H9 (cell line): ENCODE results near the gene THSD1. TPM values are rescaled to one million over a fixed set of nuclear protein-coding genes. Genes with fewer than 3 reads are reported as not detected.

Experiments
- DNase-seq: peaks from one replicate; pipeline ENCODE4 v3.0.0-alpha.2; 2017
- H2AFZ ChIP-seq: one replicate; pipeline ENCODE4 v1.6.1; 2013; ENCODE audit warnings: mild to moderate bottlenecking, low read length, control low read depth, moderate library complexity
- H2AK5ac ChIP-seq: 2 replicates; pipeline ENCODE4 v1.6.1; 2013; ENCODE audit warnings: low read length, control low read depth, mixed read lengths; ENCODE audit not compliant: insufficient read length
- H2BK120ac ChIP-seq: one replicate; pipeline ENCODE4 v1.6.1; 2013; ENCODE audit warnings: low read depth, mild to moderate bottlenecking, low read length, control low read depth, inconsistent platforms; ENCODE audit not compliant: poor library complexity, severe bottlenecking
- H2BK12ac ChIP-seq: 2 replicates; pipeline ENCODE4 v1.6.1; 2013; ENCODE audit warnings: low read length, control low read depth, mixed read lengths, low read depth; ENCODE audit not compliant: insufficient read length
- H2BK15ac ChIP-seq: 2 replicates; pipeline ENCODE4 v1.6.1; 2013; ENCODE audit warnings: low read depth, low read length, control low read depth
- H2BK20ac ChIP-seq: one replicate; pipeline ENCODE4 v1.6.1; 2013; ENCODE audit warnings: low read depth, mild to moderate bottlenecking, low read length, control low read depth, inconsistent platforms; ENCODE audit not compliant: poor library complexity, severe bottlenecking
- H2BK5ac ChIP-seq: 2 replicates; pipeline ENCODE4 v1.6.1; 2013; ENCODE audit warnings: low read length, control low read depth, mixed read lengths; ENCODE audit not compliant: insufficient read length
- H3K14ac ChIP-seq: 2 replicates; pipeline ENCODE4 v1.6.1; 2013; ENCODE audit warnings: low read length, control low read depth; ENCODE audit not compliant: insufficient read depth
- H3K18ac ChIP-seq: 2 replicates; pipeline ENCODE4 v1.6.1; 2013; ENCODE audit warnings: low read depth, mild to moderate bottlenecking, mixed read lengths, low read length, control low read depth; ENCODE audit not compliant: insufficient read length
- H3K23ac ChIP-seq: 2 replicates; pipeline ENCODE4 v1.6.1; 2013; ENCODE audit warnings: low read length, control low read depth, mixed read lengths, low read depth; ENCODE audit not compliant: insufficient read length
- H3K23me2 ChIP-seq: 2 replicates; pipeline ENCODE4 v1.6.1; 2013; ENCODE audit warnings: low read depth, mild to moderate bottlenecking, mixed read lengths, low read length, control low read depth; ENCODE audit not compliant: insufficient read length, poor library complexity, severe bottlenecking
- H3K27ac ChIP-seq: 2 replicates; pipeline ENCODE4 v1.5.1; 2013; ENCODE audit warnings: low read length, control low read depth, mixed read lengths, low read depth; ENCODE audit not compliant: insufficient read length
- H3K27me3 ChIP-seq: 2 replicates; pipeline ENCODE4 v1.6.1; 2013; ENCODE audit warnings: low read length, control low read depth, inconsistent platforms; ENCODE audit not compliant: insufficient read depth
- H3K4ac ChIP-seq: 2 replicates; pipeline ENCODE4 v1.6.1; 2013; ENCODE audit warnings: low read depth, mild to moderate bottlenecking, control low read depth, inconsistent platforms, low read length, moderate library complexity
- H3K4me1 ChIP-seq: 2 replicates; pipeline ENCODE4 v1.6.1; 2013; ENCODE audit warnings: low read length, control low read depth, inconsistent platforms; ENCODE audit not compliant: insufficient read depth
- H3K4me2 ChIP-seq: 2 replicates; pipeline ENCODE4 v1.6.1; 2013; ENCODE audit warnings: low read length, control low read depth, mixed read lengths; ENCODE audit not compliant: insufficient read length, insufficient read depth
- H3K56ac ChIP-seq: 2 replicates; pipeline ENCODE4 v1.6.1; 2013; ENCODE audit warnings: low read depth, mild to moderate bottlenecking, mixed read lengths, low read length, control low read depth; ENCODE audit not compliant: insufficient read length
- H3K79me1 ChIP-seq: 2 replicates; pipeline ENCODE4 v1.6.1; 2013; ENCODE audit warnings: low read depth, mild to moderate bottlenecking, moderate library complexity, low read length, control low read depth, inconsistent platforms; ENCODE audit not compliant: insufficient read depth, poor library complexity, severe bottlenecking
- H3K79me2 ChIP-seq: 2 replicates; pipeline ENCODE4 v1.6.1; 2013; ENCODE audit warnings: low read length, control low read depth, inconsistent platforms; ENCODE audit not compliant: insufficient read depth
- H3K9ac ChIP-seq: 2 replicates; pipeline ENCODE4 v1.6.1; 2013; ENCODE audit warnings: low read length, control low read depth, mixed read lengths; ENCODE audit not compliant: insufficient read length; ENCODE audit errors: extremely low read depth
- H3K9me3 ChIP-seq: one replicate; pipeline ENCODE4 v1.6.1; 2013; ENCODE audit warnings: low read depth, low read length, inconsistent platforms; ENCODE audit not compliant: control insufficient read depth
- H3T11ph ChIP-seq: one replicate; pipeline ENCODE4 v1.6.1; 2013; ENCODE audit warnings: mild to moderate bottlenecking, low read length, control low read depth, inconsistent platforms
- H4K20me1 ChIP-seq: one replicate; pipeline ENCODE4 v1.6.1; 2013; ENCODE audit not compliant: control insufficient read depth, insufficient read length, insufficient read depth
- H4K5ac ChIP-seq: 2 replicates; pipeline ENCODE4 v1.6.1; 2013; ENCODE audit warnings: low read depth, mild to moderate bottlenecking, mixed read lengths, low read length, control low read depth; ENCODE audit not compliant: insufficient read length
- H4K8ac ChIP-seq: replicated peaks from 2 replicates; pipeline ENCODE4 v1.6.1; 2013; ENCODE audit warnings: low read length, control low read depth, mixed read lengths, low read depth; ENCODE audit not compliant: insufficient read length
- H4K91ac ChIP-seq: 2 replicates; pipeline ENCODE4 v1.6.1; 2013; ENCODE audit warnings: low read depth, mild to moderate bottlenecking, moderate library complexity, mixed read lengths, low read length, control low read depth; ENCODE audit not compliant: insufficient read length
- H3K27ac Mint-ChIP-seq, 3 experiments: 2 replicates in 2 of 3; 3 replicates in 1 of 3; pipeline ENCODE4 v1.8.0; 2020 to 2021; ENCODE audit warnings: mixed read lengths in 3 of 3, mild to moderate bottlenecking in 1 of 3, moderate library complexity in 1 of 3
- H3K27me3 Mint-ChIP-seq: 2 replicates; pipeline ENCODE4 v1.8.0; 2021; ENCODE audit warnings: low read depth, mild to moderate bottlenecking, moderate library complexity, mixed read lengths
- H3K36me3 Mint-ChIP-seq, 3 experiments: 2 replicates in 2 of 3; 3 replicates in 1 of 3; pipeline ENCODE4 v1.8.0; 2020 to 2021; ENCODE audit warnings: low read depth in 3 of 3, mixed read lengths in 3 of 3; ENCODE audit not compliant: insufficient read depth in 1 of 3
- H3K4me1 Mint-ChIP-seq, 2 experiments: 2 replicates each; pipeline ENCODE4 v1.8.0; 2020; ENCODE audit warnings: mixed read lengths in 2 of 2
- H3K4me3 Mint-ChIP-seq, 2 experiments: 2 replicates in 1 of 2; 3 replicates in 1 of 2; pipeline ENCODE4 v1.8.0; 2020 to 2021; ENCODE audit warnings: mild to moderate bottlenecking in 2 of 2, mixed read lengths in 2 of 2, moderate library complexity in 1 of 2
- H3K9me3 Mint-ChIP-seq, 2 experiments: 2 replicates in 1 of 2; 3 replicates in 1 of 2; pipeline ENCODE4 v1.8.0; 2020; ENCODE audit warnings: mild to moderate bottlenecking in 2 of 2, mixed read lengths in 2 of 2, moderate library complexity in 1 of 2
- WGBS: extraction: QIAGEN DNeasy Blood & Tissue Kit; methylation state at CpG from one replicate; pipeline ENCODE4 v1.1.7; 2013; ENCODE audit warnings: missing lambda C conversion rate, low lambda C conversion rate, mixed read lengths; ENCODE audit not compliant: insufficient read length; ENCODE audit errors: extremely low coverage; 5-methylcytosine and 5-hydroxymethylcytosine counted together
- total RNA-seq: library from RNA; stranded (reverse); gene quantifications from 2 replicates; pipeline ENCODE4 v1.2.1, GENCODE V29; 2021
- TF ChIP-seq, protein P1 (sequence below): fragments of 200-600 bp; sonication (generic); conservative IDR thresholded peaks from 3 replicates; pipeline ENCODE4 v1.8.0; 2021; ENCODE audit warnings: antibody characterized with exemption, mild to moderate bottlenecking

Gene THSD1
- total RNA-seq, 1 experiment from 2014 or later, result 0.22 TPM

GRCh38 chr13:52393572-52394357, 12.2 kb downstream of the THSD1 start:
- H3K4me1 Mint-ChIP-seq, result 0 out of 4 replicates have a peak, but pooled peaks cover 0 to 2% of the 10 kb centered on the region in 2 experiments
- no peaks in the 10 kb centered on the region for H3K79me2 ChIP-seq

More at GRCh38 chr13:52393572-52394357, 12.2 kb downstream of the THSD1 start:
- Histone ChIP-seq H2AK5ac (no peak overlapping the region), H3K79me1 (no peaks in the 10 kb centered on the region), H3K14ac (no peak overlapping the region), H2BK15ac (no peak overlapping the region), H2BK12ac (no peak overlapping the region), H4K5ac (no peak overlapping the region), H3K9me3 (no peaks in the 10 kb centered on the region), H2BK120ac (no peak overlapping the region), H3K4me2 (no peak overlapping the region), H3K27me3 (no peaks in the 10 kb centered on the region), H3K9ac (no peak overlapping the region), H4K8ac (no peak overlapping the region), H3K23me2 (no peaks in the 10 kb centered on the region), H3K18ac (no peak overlapping the region), H2BK20ac (no peak overlapping the region), H3T11ph (no peak overlapping the region), H3K27ac (no peak overlapping the region), H3K23ac (no peak overlapping the region), H4K20me1 (no peaks in the 10 kb centered on the region), H2AFZ (no peak overlapping the region), H3K4ac (no peak overlapping the region), H3K56ac (no peak overlapping the region), H2BK5ac (no peak overlapping the region), H4K91ac (no peak overlapping the region), H3K4me1 (no peaks in the 10 kb centered on the region)
- H3K9me3 Mint-ChIP-seq, result no peaks in the 10 kb centered on the region
- DNase-seq, result no peak
- TF ChIP-seq, protein P1, sequence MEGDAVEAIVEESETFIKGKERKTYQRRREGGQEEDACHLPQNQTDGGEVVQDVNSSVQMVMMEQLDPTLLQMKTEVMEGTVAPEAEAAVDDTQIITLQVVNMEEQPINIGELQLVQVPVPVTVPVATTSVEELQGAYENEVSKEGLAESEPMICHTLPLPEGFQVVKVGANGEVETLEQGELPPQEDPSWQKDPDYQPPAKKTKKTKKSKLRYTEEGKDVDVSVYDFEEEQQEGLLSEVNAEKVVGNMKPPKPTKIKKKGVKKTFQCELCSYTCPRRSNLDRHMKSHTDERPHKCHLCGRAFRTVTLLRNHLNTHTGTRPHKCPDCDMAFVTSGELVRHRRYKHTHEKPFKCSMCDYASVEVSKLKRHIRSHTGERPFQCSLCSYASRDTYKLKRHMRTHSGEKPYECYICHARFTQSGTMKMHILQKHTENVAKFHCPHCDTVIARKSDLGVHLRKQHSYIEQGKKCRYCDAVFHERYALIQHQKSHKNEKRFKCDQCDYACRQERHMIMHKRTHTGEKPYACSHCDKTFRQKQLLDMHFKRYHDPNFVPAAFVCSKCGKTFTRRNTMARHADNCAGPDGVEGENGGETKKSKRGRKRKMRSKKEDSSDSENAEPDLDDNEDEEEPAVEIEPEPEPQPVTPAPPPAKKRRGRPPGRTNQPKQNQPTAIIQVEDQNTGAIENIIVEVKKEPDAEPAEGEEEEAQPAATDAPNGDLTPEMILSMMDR, result no peak
- H3K4me3 Mint-ChIP-seq, result no peak overlapping the region
- no peak overlapping the region for H3K27ac Mint-ChIP-seq
- peaks cover 4% of the 10 kb centered on the region; the same call in 1 of the 2 replicates for H3K27me3 Mint-ChIP-seq
- no CpG with 5 or more reads among the region's 8 CpGs for WGBS
- no peaks in the 10 kb centered on the region for H3K36me3 Mint-ChIP-seq
